Vagina (tissue), 2 donors: ENCODE data around the gene RCAN2. TPM values are rescaled to one million over a fixed set of nuclear protein-coding genes. Genes with fewer than 3 reads are reported as not detected.

Experiments
- DNase-seq, 2 donors: peaks; one replicate each; pipeline ENCODE4 v3.0.0-alpha.2; 2017; ENCODE audit errors: extremely low spot score in 2 of 2
- H3K27ac ChIP-seq: fragments of 200-600 bp; sonication (generic); one replicate; pipeline ENCODE4 v1.5.1; 2019
- H3K27me3 ChIP-seq: fragments of 200-600 bp; sonication (generic); one replicate; pipeline ENCODE4 v1.5.1; 2019
- H3K36me3 ChIP-seq, 2 donors: fragments of 200-600 bp; sonication (generic); one replicate each; pipeline ENCODE4 v1.5.1; 2017 to 2019
- H3K4me1 ChIP-seq: fragments of 200-600 bp; sonication (generic); one replicate; pipeline ENCODE4 v1.5.1; 2019
- H3K4me3 ChIP-seq, 2 donors: fragments of 200-600 bp; sonication (generic); 1 replicate in 1 of 2; 2 replicates in 1 of 2; pipeline ENCODE4 v1.5.1; 2016 to 2019
- H3K9me3 ChIP-seq: fragments of 200-600 bp; sonication (generic); one replicate; pipeline ENCODE4 v1.5.1; 2019
- POLR2A ChIP-seq, 2 donors: fragments of 450-650 bp; IDR thresholded peaks; one replicate each; pipeline ENCODE4 v1.6.1; 2017; ENCODE audit warnings: antibody characterized with exemption in 2 of 2, mild to moderate bottlenecking in 2 of 2, moderate library complexity in 2 of 2
- POLR2AphosphoS5 ChIP-seq, 2 donors: sonication (generic); formaldehyde crosslinking; IDR thresholded peaks; one replicate each; pipeline ENCODE4 v1.9.0; 2017; ENCODE audit warnings: antibody characterized with exemption in 2 of 2, mild to moderate bottlenecking in 2 of 2, low read depth in 1 of 2; ENCODE audit not compliant: insufficient read depth in 1 of 2
- intact Hi-C: fragments of 100-400 bp; cut with DNase I; formaldehyde crosslinking; loops from one replicate; pipeline ENCODE4 v1.15.1; 2023
- total RNA-seq: library from RNA; depleted of rRNA; stranded (reverse); fragments of >200 nt; gene quantifications from one replicate; pipeline ENCODE4 v1.2.3, GENCODE V29; 2016
- TF ChIP-seq, protein P1 (sequence below), 3 experiments: fragments of 450-650 bp in 2 of 3; fragments of 200-600 bp in 1 of 3; sonication (generic) in 1 of 3; IDR thresholded peaks; one replicate each; pipeline ENCODE4 v1.5.1; 2017 to 2019; ENCODE audit warnings: antibody characterized with exemption in 3 of 3, mild to moderate bottlenecking in 2 of 3, moderate library complexity in 2 of 3

RCAN2 gene
- total RNA-seq, 1 donor from 2014 or later, result 20.9 TPM

DNA sequence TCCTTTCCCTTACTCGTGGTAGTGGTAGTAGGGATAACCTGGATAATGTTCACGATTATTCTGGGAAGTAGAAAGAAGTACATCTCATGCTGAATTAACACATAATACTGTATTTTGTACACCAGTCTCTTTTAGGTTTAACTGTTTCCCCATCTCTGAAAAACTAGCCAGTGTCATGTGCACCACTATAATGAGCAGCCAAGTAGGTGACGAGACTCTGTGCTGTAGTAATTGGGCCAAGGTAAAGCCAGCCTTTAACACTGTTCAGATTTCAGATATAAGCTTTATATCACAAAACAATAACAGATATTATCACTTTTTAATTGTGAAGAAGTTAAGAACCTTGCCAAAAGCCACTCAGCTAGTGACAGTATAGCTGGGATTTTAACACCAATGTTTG lies 219.5 kb downstream of the RCAN2 start:
- intact Hi-C loops, result no loop called here
- no peaks in the 10 kb centered on the region for H3K27me3 ChIP-seq
- no peak overlapping the region for H3K27ac ChIP-seq
- TF ChIP-seq POLR2AphosphoS5 (IDR thresholded peaks at IDR 0.05; ENCODE audit: insufficient read depth in 1 of 2, low read depth in 1 of 2) (no peak), POLR2A (IDR thresholded peaks at IDR 0.05) (no peak)
- TF ChIP-seq, protein P1, sequence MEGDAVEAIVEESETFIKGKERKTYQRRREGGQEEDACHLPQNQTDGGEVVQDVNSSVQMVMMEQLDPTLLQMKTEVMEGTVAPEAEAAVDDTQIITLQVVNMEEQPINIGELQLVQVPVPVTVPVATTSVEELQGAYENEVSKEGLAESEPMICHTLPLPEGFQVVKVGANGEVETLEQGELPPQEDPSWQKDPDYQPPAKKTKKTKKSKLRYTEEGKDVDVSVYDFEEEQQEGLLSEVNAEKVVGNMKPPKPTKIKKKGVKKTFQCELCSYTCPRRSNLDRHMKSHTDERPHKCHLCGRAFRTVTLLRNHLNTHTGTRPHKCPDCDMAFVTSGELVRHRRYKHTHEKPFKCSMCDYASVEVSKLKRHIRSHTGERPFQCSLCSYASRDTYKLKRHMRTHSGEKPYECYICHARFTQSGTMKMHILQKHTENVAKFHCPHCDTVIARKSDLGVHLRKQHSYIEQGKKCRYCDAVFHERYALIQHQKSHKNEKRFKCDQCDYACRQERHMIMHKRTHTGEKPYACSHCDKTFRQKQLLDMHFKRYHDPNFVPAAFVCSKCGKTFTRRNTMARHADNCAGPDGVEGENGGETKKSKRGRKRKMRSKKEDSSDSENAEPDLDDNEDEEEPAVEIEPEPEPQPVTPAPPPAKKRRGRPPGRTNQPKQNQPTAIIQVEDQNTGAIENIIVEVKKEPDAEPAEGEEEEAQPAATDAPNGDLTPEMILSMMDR (IDR thresholded peaks at IDR 0.05), result no peak
- no peak overlapping the region for H3K4me3 ChIP-seq
- no peaks in the 10 kb centered on the region for H3K36me3 ChIP-seq
- no peaks in the 10 kb centered on the region for H3K9me3 ChIP-seq
- H3K4me1 ChIP-seq, result no peaks in the 10 kb centered on the region
- DNase-seq, result no peak

- intact Hi-C loops, result no loop called here
- H3K4me3 ChIP-seq, result no peak overlapping the region
- no peak for DNase-seq
- no peak overlapping the region for H3K27ac ChIP-seq
- H3K27me3 ChIP-seq, result no peaks in the 10 kb centered on the region
- TF ChIP-seq POLR2A (IDR thresholded peaks at IDR 0.05) (no peak), POLR2AphosphoS5 (IDR thresholded peaks at IDR 0.05; ENCODE audit: insufficient read depth in 1 of 2, low read depth in 1 of 2) (no peak)
- TF ChIP-seq, protein P1 (IDR thresholded peaks at IDR 0.05), result no peak
- no peaks in the 10 kb centered on the region for H3K36me3 ChIP-seq
- no peaks in the 10 kb centered on the region for H3K4me1 ChIP-seq
- no peaks in the 10 kb centered on the region for H3K9me3 ChIP-seq
Observed at GRCh38 chr6:46271107-46271506, 220.1 kb downstream of the RCAN2 start.

DNA sequence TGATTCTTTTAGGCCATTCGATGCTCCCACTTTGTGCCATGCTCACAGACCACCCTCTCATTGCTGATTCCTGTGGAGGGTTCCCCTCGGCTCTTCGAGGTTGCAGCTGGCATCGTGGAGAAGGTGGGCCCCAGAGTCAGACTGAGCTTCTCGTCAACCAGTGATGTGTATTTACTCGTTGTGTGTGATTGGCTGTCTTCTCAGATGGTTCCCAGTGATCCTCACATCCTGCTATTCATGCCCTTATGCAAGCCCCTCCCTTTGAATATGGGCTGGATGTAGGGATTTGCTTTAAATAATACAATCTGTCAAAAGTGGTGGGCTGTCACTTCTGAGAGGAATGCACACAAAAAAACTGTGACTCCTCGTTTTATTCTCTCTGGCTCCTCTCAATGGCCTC lies 220.9 kb downstream of the RCAN2 start:
- DNase-seq, result no peak
- no peaks in the 10 kb centered on the region for H3K9me3 ChIP-seq
- H3K27ac ChIP-seq, result no peak overlapping the region
- no peak overlapping the region for H3K4me3 ChIP-seq
- H3K4me1 ChIP-seq, result no peaks in the 10 kb centered on the region
- H3K27me3 ChIP-seq, result no peaks in the 10 kb centered on the region
- intact Hi-C loops, result no loop called here
- H3K36me3 ChIP-seq, result no peaks in the 10 kb centered on the region
- TF ChIP-seq, protein P1 (IDR thresholded peaks at IDR 0.05), result no peak
- TF ChIP-seq POLR2AphosphoS5 (IDR thresholded peaks at IDR 0.05; ENCODE audit: insufficient read depth in 1 of 2, low read depth in 1 of 2) (no peak), POLR2A (IDR thresholded peaks at IDR 0.05) (no peak)

DNA sequence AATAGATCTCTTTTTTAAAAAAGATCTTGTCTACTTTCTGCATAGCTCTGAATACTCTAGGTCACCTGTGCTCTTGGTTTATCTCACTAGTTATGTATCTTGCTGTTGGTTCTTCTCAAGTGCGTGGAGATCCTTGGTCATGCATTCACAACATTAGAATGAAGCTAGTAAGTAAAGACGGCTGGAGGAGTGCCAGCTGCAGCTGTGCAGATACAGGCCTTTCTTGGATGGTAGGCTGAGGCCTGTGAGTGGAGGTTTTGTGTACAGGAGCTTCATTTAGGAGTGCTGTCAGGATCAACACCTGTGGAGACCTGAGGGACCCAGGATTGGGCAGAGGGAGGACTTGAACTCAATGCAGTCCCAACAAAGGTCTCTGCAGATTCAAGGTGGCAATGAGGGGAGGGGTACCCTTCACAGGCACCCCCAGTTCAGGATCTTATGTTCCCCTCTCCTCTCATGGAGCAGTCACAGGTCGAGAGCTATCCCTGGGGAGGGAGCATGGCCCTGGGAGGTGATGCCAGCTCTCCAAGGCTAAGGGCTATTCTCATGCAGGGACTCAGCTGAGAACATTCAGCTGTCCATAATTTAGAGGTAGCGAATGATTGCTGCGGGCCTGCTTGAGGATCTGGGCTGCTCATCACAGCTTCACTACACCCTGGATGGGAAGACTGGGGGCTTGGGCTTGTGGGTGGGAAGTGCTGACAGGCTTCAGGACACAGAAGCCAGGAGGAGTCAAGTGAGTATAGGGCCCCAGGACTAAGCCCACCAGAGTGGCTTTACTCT lies 221.6 kb downstream of the RCAN2 start:
- no peaks in the 10 kb centered on the region for H3K36me3 ChIP-seq
- H3K4me3 ChIP-seq, result no peak overlapping the region
- H3K27me3 ChIP-seq, result no peaks in the 10 kb centered on the region
- H3K9me3 ChIP-seq, result no peaks in the 10 kb centered on the region
- DNase-seq, result no peak
- TF ChIP-seq, protein P1 (IDR thresholded peaks at IDR 0.05), result no peak
- TF ChIP-seq POLR2AphosphoS5 (IDR thresholded peaks at IDR 0.05; ENCODE audit: insufficient read depth in 1 of 2, low read depth in 1 of 2), result no peak
- TF ChIP-seq POLR2A (IDR thresholded peaks at IDR 0.05), result no peak
- intact Hi-C loops, result no loop called here
- peaks cover 4% of the 10 kb centered on the region for H3K4me1 ChIP-seq
- H3K27ac ChIP-seq, result no peak overlapping the region

- intact Hi-C loops, result no loop called here
- H3K4me1 ChIP-seq, result peaks cover 14% of the 10 kb centered on the region
- no peak for TF ChIP-seq POLR2A (IDR thresholded peaks at IDR 0.05)
- no peak for TF ChIP-seq POLR2AphosphoS5 (IDR thresholded peaks at IDR 0.05; ENCODE audit: insufficient read depth in 1 of 2, low read depth in 1 of 2)
- TF ChIP-seq, protein P1 (IDR thresholded peaks at IDR 0.05), result no peak
Observed at GRCh38 chr6:46267515-46267914, 223.7 kb downstream of the RCAN2 start.

More at GRCh38 chr6:46267515-46267914, 223.7 kb downstream of the RCAN2 start:
- Histone ChIP-seq H3K27me3 (no peaks in the 10 kb centered on the region), H3K9me3 (no peaks in the 10 kb centered on the region), H3K27ac (no peak overlapping the region), H3K4me3 (no peak overlapping the region), H3K36me3 (no peaks in the 10 kb centered on the region)
- no peak for DNase-seq
